Measurements from ENCODE around the gene ITGB8.

The ITGB8 gene

GRCh38 chr7:20408467-20408826 is 77.7 kb downstream of the ITGB8 start:
- Histone ChIP-seq H3K4me3 (no peak overlapping the region), H3K27ac (no peak overlapping the region), H3K9me3 (no peaks in the 10 kb centered on the region), H3K9ac (no peak overlapping the region), H3K27me3 (no peaks in the 10 kb centered on the region), H3K4me2 (no peak overlapping the region), H3K4me1 (peaks cover 8% of the 10 kb centered on the region), H3K36me3 (no peaks in the 10 kb centered on the region), H4K20me1 (no peaks in the 10 kb centered on the region)
- TF ChIP-seq Cebpa-rat (IDR thresholded peaks at IDR 0.05) = no peak

- Histone ChIP-seq H3K9me3 (no peaks in the 10 kb centered on the region), H3K27ac (no peak overlapping the region), H3K4me3 (no peak overlapping the region), H4K20me1 (no peaks in the 10 kb centered on the region), H3K27me3 (no peaks in the 10 kb centered on the region), H3K9ac (no peak overlapping the region), H3K36me3 (no peaks in the 10 kb centered on the region), H3K4me2 (no peak overlapping the region), H3K4me1 (no peaks in the 10 kb centered on the region)
- TF ChIP-seq Cebpa-rat (IDR thresholded peaks at IDR 0.05) = no peak
Measured at GRCh38 chr7:20409961-20410360, 79.3 kb downstream of the ITGB8 start.

GRCh38 chr7:20411372-20411771 is 80.7 kb downstream of the ITGB8 start:
- no peaks in the 10 kb centered on the region for H3K27me3 ChIP-seq
- no peak overlapping the region for H3K4me2 ChIP-seq
- no peak overlapping the region for H3K9ac ChIP-seq
- no peak overlapping the region for H3K4me3 ChIP-seq
- no peaks in the 10 kb centered on the region for H3K36me3 ChIP-seq
- no peaks in the 10 kb centered on the region for H3K4me1 ChIP-seq
- H3K27ac ChIP-seq = no peak overlapping the region
- no peaks in the 10 kb centered on the region for H3K9me3 ChIP-seq
- no peaks in the 10 kb centered on the region for H4K20me1 ChIP-seq
- no peak for TF ChIP-seq Cebpa-rat (IDR thresholded peaks at IDR 0.05)

GRCh38 chr7:20412032-20412431 is 81.3 kb downstream of the ITGB8 start:
- no peak for TF ChIP-seq Cebpa-rat (IDR thresholded peaks at IDR 0.05)
- Histone ChIP-seq H4K20me1 (no peaks in the 10 kb centered on the region), H3K4me1 (no peaks in the 10 kb centered on the region), H3K4me3 (no peak overlapping the region), H3K9ac (no peak overlapping the region), H3K36me3 (no peaks in the 10 kb centered on the region), H3K27ac (no peak overlapping the region), H3K4me2 (no peak overlapping the region), H3K27me3 (no peaks in the 10 kb centered on the region), H3K9me3 (no peaks in the 10 kb centered on the region)

- H3K4me1 ChIP-seq = no peaks in the 10 kb centered on the region
- H4K20me1 ChIP-seq = no peaks in the 10 kb centered on the region
- no peaks in the 10 kb centered on the region for H3K36me3 ChIP-seq
- H3K4me2 ChIP-seq = no peak overlapping the region
- H3K9me3 ChIP-seq = no peaks in the 10 kb centered on the region
- no peak overlapping the region for H3K9ac ChIP-seq
- no peak overlapping the region for H3K27ac ChIP-seq
- no peak overlapping the region for H3K4me3 ChIP-seq
- TF ChIP-seq Cebpa-rat (IDR thresholded peaks at IDR 0.05) = no peak
- no peaks in the 10 kb centered on the region for H3K27me3 ChIP-seq
Measured at GRCh38 chr7:20417260-20417659, 86.6 kb downstream of the ITGB8 start.

GRCh38 chr7:20417675-20418382 is 87.1 kb downstream of the ITGB8 start:
- no peaks in the 10 kb centered on the region for H3K27me3 ChIP-seq
- no peak for TF ChIP-seq Cebpa-rat (IDR thresholded peaks at IDR 0.05)
- H3K9me3 ChIP-seq = no peaks in the 10 kb centered on the region
- H3K27ac ChIP-seq = no peak overlapping the region
- H4K20me1 ChIP-seq = no peaks in the 10 kb centered on the region
- no peak overlapping the region for H3K9ac ChIP-seq
- no peak overlapping the region for H3K4me3 ChIP-seq
- H3K4me1 ChIP-seq = no peaks in the 10 kb centered on the region
- no peaks in the 10 kb centered on the region for H3K36me3 ChIP-seq
- no peak overlapping the region for H3K4me2 ChIP-seq

GRCh38 chr7:20424500-20424899 is 93.8 kb downstream of the ITGB8 start:
- no peak overlapping the region for H3K4me3 ChIP-seq
- H3K9ac ChIP-seq = no peak overlapping the region
- H3K36me3 ChIP-seq = no peaks in the 10 kb centered on the region
- no peaks in the 10 kb centered on the region for H3K4me1 ChIP-seq
- no peaks in the 10 kb centered on the region for H4K20me1 ChIP-seq
- H3K27me3 ChIP-seq = no peaks in the 10 kb centered on the region
- H3K27ac ChIP-seq = no peak overlapping the region
- H3K4me2 ChIP-seq = no peak overlapping the region
- TF ChIP-seq Cebpa-rat (IDR thresholded peaks at IDR 0.05) = no peak
- no peaks in the 10 kb centered on the region for H3K9me3 ChIP-seq

GRCh38 chr7:20430664-20431063 is 100.0 kb downstream of the ITGB8 start:
- H3K27ac ChIP-seq = no peak overlapping the region
- no peak overlapping the region for H3K9ac ChIP-seq
- no peak overlapping the region for H3K4me3 ChIP-seq
- TF ChIP-seq Cebpa-rat (IDR thresholded peaks at IDR 0.05) = no peak
- no peaks in the 10 kb centered on the region for H3K27me3 ChIP-seq
- no peak overlapping the region for H3K4me2 ChIP-seq
- H3K9me3 ChIP-seq = no peaks in the 10 kb centered on the region
- H3K36me3 ChIP-seq = no peaks in the 10 kb centered on the region
- H3K4me1 ChIP-seq = no peaks in the 10 kb centered on the region
- no peaks in the 10 kb centered on the region for H4K20me1 ChIP-seq

- no peaks in the 10 kb centered on the region for H3K27me3 ChIP-seq
- H3K9ac ChIP-seq = no peak overlapping the region
- no peak overlapping the region for H3K4me3 ChIP-seq
- H4K20me1 ChIP-seq = no peaks in the 10 kb centered on the region
- no peaks in the 10 kb centered on the region for H3K9me3 ChIP-seq
- no peak overlapping the region for H3K27ac ChIP-seq
- no peak for TF ChIP-seq Cebpa-rat (IDR thresholded peaks at IDR 0.05)
- H3K4me2 ChIP-seq = no peak overlapping the region
- H3K36me3 ChIP-seq = no peaks in the 10 kb centered on the region
- no peaks in the 10 kb centered on the region for H3K4me1 ChIP-seq
Measured at GRCh38 chr7:20431146-20431545, 100.4 kb downstream of the ITGB8 start.

- no peaks in the 10 kb centered on the region for H3K27me3 ChIP-seq
- no peak overlapping the region for H3K4me3 ChIP-seq
- no peak for TF ChIP-seq Cebpa-rat (IDR thresholded peaks at IDR 0.05)
- H3K9ac ChIP-seq = no peak overlapping the region
- H3K27ac ChIP-seq = no peak overlapping the region
- H3K9me3 ChIP-seq = no peaks in the 10 kb centered on the region
- no peaks in the 10 kb centered on the region for H3K4me1 ChIP-seq
- H3K4me2 ChIP-seq = no peak overlapping the region
- no peaks in the 10 kb centered on the region for H4K20me1 ChIP-seq
- H3K36me3 ChIP-seq = no peaks in the 10 kb centered on the region
Measured at GRCh38 chr7:20432071-20432470, 101.4 kb downstream of the ITGB8 start.

GRCh38 chr7:20435305-20435704 is 104.6 kb downstream of the ITGB8 start:
- Histone ChIP-seq H3K4me1 (peaks cover 10% of the 10 kb centered on the region; the same call in 1 of the 2 replicates), H3K27me3 (no peaks in the 10 kb centered on the region), H4K20me1 (no peaks in the 10 kb centered on the region), H3K27ac (no peak overlapping the region), H3K4me2 (no peak overlapping the region), H3K9ac (no peak overlapping the region), H3K9me3 (no peaks in the 10 kb centered on the region), H3K36me3 (no peaks in the 10 kb centered on the region), H3K4me3 (no peak overlapping the region)
- TF ChIP-seq Cebpa-rat (IDR thresholded peaks at IDR 0.05) = no peak
